ENCODE data around the gene ZNF627.
"Not testable (repeated sequence)": the region's sequence is repeated elsewhere in the genome, so short reads cannot be mapped to it uniquely, and the experiment has no call there.

Gene ZNF627

GRCh38 chr19:11633223-11633622, 35.9 kb downstream of the ZNF627 start:
- DNase-seq, result no peak

GRCh38 chr19:11634018-11634662, 36.9 kb downstream of the ZNF627 start:
- not testable (repeated sequence) for DNase-seq

GRCh38 chr19:11639245-11639601, 41.9 kb downstream of the ZNF627 start:
- DNase-seq, result no peak

- DNase-seq, result peak; percentile 99
These were observed 42.6 kb downstream of the ZNF627 start for GRCh38 chr19:11639602-11640471.

- no peak for DNase-seq
These were observed 44.0 kb downstream of the ZNF627 start for GRCh38 chr19:11641244-11641643.

- DNase-seq, result no peak
These were observed 45.6 kb downstream of the ZNF627 start for GRCh38 chr19:11642902-11643301.

- DNase-seq, result no peak
These were observed 52.7 kb downstream of the ZNF627 start for GRCh38 chr19:11649941-11650340.

- no peak for DNase-seq
These were observed 53.8 kb downstream of the ZNF627 start for GRCh38 chr19:11651062-11651461.

GRCh38 chr19:11652056-11652455, 54.8 kb downstream of the ZNF627 start:
- no peak for DNase-seq

- no peak for DNase-seq
These were observed 55.2 kb downstream of the ZNF627 start for GRCh38 chr19:11652492-11652891.

GRCh38 chr19:11656535-11656934, 59.3 kb downstream of the ZNF627 start:
- no peak for DNase-seq

- DNase-seq, result peak; percentile 93
These were observed 60.0 kb downstream of the ZNF627 start for GRCh38 chr19:11657307-11657706.

GRCh38 chr19:11658970-11659369, 61.7 kb downstream of the ZNF627 start:
- no peak for DNase-seq

GRCh38 chr19:11659612-11660011, 62.3 kb downstream of the ZNF627 start:
- peak; percentile 11 for DNase-seq

GRCh38 chr19:11662278-11662677, 65.0 kb downstream of the ZNF627 start:
- no peak for DNase-seq

GRCh38 chr19:11663181-11663591, 65.9 kb downstream of the ZNF627 start:
- peak; percentile 41 for DNase-seq
